Hair follicle dermal papilla cell (primary cell): ENCODE measurements around the gene RINT1. TPM values are rescaled to one million over a fixed set of nuclear protein-coding genes. Genes with fewer than 3 reads are reported as not detected.

Experiments used
- total RNA-seq: library from RNA; depleted of rRNA; stranded (reverse); fragments of >200 nt; gene quantifications from 2 replicates; pipeline ENCODE4 v1.2.3, GENCODE V29; 2012

The RINT1 gene
- 21.3 and 28.2 TPM in 2 replicates for total RNA-seq

GRCh38 chr7:105531792-105532671 lies at the start of gene RINT1:
Gene RINT1 (plus strand): TSS chr7:105532201. CDS start chr7:105532316, 115 bp downstream.

GRCh38 chr7:105521717-105522463 lies 10.1 kb upstream of the RINT1 start, which contains the start of gene PUS7:
Gene PUS7 (minus strand): TSS chr7:105522271. CDS start chr7:105508512, 13,759 bp downstream.

GRCh38 chr7:105581066-105581811 lies 49.2 kb downstream of the RINT1 start, which contains the start of gene EFCAB10:
Gene EFCAB10 (minus strand): TSS chr7:105581493. CDS start chr7:105581463, 30 bp downstream.

Other genes starting within 250 kb of the RINT1 start
- 60.5 and 79.0 TPM in 2 replicates for gene SRPK2, start 143.3 kb upstream of the RINT1 start, total RNA-seq
- gene PUS7, start 9.9 kb upstream of the RINT1 start, total RNA-seq = 23.7 and 28.2 TPM in 2 replicates
- gene EFCAB10, start 49.3 kb downstream of the RINT1 start, total RNA-seq = 0.32 TPM in 1 of 2 replicates, not detected in the other